HG03521 (cell line): ENCODE data around the gene RHBG.
"Not testable (repeated sequence)": the region's sequence is repeated elsewhere in the genome, so short reads cannot be mapped to it uniquely, and the experiment has no call there.

Experiments
- ATAC-seq: cut with Tn5 transposase; IDR thresholded peaks from one replicate; pipeline ENCODE4 v1.9.1; 2021; ENCODE audit warnings: mild to moderate bottlenecking, moderate library complexity; ENCODE audit not compliant: unreplicated experiment

Gene RHBG, protein sequence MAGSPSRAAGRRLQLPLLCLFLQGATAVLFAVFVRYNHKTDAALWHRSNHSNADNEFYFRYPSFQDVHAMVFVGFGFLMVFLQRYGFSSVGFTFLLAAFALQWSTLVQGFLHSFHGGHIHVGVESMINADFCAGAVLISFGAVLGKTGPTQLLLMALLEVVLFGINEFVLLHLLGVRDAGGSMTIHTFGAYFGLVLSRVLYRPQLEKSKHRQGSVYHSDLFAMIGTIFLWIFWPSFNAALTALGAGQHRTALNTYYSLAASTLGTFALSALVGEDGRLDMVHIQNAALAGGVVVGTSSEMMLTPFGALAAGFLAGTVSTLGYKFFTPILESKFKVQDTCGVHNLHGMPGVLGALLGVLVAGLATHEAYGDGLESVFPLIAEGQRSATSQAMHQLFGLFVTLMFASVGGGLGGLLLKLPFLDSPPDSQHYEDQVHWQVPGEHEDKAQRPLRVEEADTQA

DNA sequence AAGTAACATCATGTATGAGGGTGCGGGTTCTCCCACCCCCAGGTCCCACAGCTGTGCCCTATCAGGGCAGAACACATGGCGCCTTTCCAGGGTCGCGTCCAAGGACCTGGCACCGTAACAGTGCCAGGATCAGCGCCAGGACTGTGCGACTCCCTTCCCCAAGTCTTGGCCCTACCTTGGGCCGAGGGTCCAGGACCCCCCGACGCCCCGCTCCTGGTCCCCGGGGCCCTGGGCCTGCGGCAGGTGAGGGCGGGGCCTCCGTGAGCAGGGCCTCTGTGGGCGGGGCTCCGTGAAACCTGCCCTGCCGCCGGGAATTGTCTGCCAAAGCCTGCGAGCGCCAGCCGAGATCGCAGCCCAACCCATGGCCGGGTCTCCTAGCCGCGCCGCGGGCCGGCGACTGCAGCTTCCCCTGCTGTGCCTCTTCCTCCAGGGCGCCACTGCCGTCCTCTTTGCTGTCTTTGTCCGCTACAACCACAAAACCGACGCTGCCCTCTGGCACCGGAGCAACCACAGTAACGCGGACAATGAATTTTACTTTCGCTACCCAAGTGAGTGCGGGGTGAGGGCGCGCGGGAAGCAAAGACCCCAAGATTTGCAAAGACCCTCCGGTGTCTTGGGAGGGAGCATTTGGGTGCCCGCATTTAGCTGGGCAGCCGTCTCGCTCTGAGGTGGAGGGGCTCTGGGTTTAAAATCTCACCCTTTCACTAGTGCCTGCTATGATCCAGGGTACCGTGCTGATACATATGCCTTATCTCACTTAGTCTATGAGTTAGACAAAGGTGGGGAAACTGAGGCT, at the start of gene RHBG:
Gene RHBG, plus strand, starts transcription at position 323 of the 796 bp plus-strand sequence. Its CDS starts 39 bp downstream, at position 362.
- ATAC-seq, result no peak

DNA sequence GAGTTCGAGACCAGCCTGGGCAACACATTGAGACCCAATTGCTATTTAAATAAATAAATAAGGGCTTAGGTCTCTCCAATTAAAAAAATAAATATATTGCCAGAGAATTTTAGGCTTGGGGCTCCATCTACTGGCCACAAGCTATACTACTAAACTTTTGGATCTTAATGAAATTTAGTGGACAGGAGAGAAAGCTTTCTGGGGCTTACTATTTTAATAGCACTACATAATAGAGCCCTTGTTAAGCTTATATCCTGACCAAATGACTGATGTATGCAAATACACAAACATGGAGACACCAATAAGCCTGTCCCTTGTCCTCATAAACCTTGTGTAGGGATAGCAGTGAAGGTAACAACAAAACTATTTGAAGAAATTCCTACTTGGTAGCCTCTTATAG, 49.3 kb upstream of the RHBG start:
- ATAC-seq, result no peak

DNA sequence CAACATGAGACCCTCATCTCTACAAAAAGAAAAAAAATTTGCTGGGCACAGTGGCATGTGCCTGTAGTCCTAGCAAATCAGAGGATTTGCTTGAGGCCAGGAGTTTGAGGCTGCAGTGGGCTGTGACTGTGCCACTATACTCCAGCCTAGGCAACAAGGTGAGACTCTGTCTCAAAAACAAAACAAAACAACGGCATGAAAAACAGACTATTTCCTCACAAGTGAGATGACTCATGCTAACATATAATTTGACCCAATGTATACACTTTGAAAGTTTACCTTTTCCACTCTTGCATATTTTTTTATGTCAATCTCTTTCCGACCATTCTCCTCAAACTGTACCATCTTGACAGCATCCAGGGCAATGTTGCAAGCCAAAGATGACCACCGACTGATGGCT, 48.5 kb upstream of the RHBG start:
- no peak for ATAC-seq

DNA sequence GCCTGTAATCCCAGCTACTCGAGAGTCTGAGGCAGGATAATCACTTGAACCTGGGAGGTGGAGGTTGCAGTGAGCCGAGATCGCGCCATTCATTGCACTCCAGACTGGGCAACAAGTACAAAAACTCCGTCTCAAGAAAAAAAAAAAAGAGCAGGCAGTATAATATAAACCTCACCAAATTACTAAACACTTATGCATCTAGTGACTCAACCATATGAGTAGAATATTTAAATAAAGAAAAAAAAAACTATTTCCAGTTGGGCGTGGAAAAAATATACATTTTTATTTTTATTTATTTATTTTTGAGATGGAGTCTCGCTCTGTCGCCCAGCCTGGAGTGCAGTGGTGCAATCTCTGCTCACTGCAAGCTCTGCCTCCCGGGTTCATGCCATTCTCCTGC, 45.8 kb upstream of the RHBG start:
- not testable (repeated sequence) for ATAC-seq

DNA sequence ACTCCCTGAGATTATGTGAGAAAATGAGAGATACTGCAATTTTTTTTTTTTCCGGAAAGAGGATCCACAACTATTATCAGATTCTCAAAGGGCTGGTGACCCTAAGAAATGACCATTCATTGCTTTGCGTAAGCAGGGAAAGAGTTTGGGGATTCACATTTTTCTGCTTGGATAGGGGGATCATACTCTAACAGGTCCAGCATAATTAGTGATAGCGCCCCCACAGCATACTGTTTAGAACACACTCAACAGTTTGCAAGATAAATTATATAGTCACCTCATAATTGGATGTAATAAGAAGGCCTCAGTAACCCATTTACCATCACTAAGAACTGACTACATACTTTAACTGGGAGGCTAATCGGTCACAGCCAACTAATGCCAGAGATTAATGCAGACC, 32.8 kb upstream of the RHBG start:
- no peak for ATAC-seq

DNA sequence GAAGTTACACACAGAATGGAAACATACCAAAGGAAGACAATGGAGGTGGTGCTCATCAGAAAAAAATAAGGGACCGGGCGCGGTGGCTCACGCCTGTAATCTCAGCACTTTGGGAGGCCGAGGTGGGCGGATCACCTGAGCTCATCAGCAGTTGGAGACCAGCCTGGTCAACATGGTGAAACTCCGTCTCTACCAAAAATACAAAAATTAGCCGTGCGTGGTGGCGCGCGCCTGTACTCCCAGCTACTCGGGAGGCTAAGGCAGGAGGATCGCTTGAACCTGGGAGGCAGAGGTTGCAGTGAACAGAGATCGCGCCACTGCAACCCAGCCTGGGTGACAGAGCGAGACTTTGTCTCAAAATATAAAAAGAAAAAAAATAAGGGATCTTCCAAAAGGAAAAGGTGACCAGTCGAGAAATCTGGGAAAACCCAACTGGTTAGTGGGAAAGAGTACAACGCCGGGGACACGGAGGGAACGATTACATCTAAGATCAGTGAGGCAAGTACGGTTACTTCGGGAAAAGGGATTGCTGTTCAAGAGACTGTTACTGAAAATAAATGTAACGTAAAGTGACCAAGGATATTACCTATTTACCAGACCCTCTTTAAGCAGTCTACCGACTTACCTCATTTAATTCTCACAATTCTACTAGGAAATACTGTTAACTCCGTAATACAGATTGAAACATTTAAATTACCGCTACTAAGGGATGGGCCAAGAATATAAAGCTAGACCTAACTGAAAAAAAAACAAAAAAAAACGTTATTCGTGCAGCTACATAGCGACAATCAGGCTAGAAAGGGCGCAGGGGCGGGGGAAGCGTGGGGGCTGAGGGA, 31.7 kb upstream of the RHBG start:
- no peak for ATAC-seq

DNA sequence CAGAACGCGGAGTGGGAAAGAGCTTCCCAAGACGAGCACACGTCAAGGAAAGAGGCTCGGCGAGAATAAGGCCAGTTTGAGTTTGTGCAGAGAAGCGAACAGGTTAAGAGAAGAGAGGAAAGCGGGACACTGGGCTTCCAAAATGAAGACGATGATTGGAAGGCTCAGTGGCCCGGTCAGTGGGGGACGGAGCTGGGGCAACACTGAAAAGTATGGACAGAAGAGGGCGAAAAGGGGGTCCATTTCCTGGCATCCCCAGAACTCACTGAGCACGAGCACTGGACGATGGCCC, 31.2 kb upstream of the RHBG start:
- ATAC-seq, result no peak

DNA sequence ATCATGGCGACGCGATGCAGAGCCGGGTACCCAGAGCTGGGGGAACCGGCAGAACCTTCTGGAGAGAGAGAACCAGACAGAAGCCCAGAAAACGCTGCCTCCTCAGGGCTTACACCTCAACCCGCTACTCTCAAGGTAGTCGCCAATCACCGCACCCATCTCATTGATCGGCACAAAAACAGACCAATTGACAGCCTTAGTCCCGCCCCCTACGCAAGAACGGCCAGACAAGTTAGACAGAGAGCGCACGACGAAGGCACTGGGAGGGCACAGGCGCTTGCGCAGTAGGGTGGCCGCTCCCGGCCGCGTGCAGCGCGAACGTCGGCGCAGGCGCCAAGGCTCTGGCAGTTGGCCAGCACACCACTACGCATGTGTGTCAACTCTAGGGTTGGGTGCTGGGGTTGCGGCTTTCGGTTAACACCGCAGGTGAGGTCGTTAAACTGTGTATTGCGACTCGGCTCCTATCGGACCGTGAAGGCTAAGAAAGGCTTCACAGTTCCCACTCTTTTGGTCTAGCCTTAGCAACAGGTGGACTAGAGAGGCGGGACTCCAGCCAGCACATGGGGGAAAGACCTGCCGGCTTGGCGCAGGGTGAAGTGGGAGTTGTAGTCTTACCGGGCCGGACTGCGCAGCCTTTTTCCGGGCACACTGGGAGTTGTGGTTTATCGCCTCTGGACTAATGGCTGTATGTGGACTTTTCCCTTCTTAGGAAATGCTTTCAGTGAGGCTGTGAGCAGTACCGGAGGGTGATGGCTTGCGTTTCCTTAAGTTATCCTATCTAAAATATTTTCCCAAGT, 30.6 kb upstream of the RHBG start, which contains the start of the genes CCT3 and TSACC:
Gene CCT3, minus strand, starts transcription at position 113 of the 797 bp plus-strand sequence. Its CDS starts 108 bp downstream, at position 5.
Gene TSACC, plus strand, starts transcription at position 347 of the 797 bp plus-strand sequence. CDS start 1,232 bp downstream, outside the sequence.
- peak; percentile 90 for ATAC-seq

DNA sequence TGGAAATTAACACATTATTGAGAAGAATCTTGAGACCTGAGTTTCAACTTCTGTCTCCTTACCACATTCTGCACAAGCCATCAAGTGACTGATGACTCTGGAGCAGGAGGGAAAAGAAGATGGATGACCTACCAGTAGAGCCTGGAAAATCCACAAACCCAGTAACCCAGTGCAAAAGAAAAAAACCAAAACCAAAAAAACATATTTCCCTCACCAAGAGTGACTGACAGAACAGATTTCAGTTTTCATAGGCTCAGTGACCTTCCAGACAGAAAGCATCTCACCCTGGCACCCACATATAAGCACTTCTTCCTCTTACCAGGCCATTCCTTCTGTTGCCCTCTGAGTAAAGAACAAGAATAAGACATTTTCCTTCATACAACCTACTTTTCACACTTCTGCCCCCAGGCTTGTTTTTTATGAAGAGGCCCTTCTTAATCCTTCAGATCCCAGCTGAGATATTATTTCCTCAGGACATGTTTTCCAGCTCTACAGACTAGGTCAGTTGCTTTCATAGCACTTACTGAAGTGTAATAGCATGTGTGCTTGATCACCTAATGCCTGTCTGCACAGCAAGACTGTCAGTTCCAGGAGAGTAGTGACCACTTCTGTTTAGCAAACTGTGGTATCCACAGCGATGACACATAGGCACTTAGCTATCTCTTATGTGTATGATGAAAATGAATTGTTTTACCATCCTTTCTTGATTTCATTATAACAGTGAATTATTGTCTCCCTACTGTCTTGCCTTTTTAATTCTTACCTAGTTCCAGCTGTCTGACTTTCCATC, 26.6 kb upstream of the RHBG start:
- ATAC-seq, result no peak

DNA sequence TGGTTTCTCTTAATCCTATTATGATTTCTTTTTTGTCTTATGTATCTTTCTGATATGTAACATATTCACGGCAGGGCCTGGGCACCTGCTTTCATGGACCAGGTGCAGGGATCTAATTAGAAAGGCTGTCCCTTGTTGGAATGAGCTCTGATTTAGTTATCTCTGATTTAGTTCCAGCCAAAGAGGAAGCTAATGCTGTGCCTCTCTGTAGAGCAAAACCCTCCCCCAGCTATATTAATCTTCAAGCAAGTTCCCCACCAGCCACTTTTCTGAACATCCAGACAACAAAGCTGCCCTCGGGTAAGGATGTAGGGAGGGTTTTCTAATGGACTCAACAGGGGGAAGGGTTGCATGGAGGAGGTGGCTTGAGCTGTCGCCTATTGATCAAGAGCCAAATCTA, 24.6 kb upstream of the RHBG start:
- ATAC-seq, result no peak

DNA sequence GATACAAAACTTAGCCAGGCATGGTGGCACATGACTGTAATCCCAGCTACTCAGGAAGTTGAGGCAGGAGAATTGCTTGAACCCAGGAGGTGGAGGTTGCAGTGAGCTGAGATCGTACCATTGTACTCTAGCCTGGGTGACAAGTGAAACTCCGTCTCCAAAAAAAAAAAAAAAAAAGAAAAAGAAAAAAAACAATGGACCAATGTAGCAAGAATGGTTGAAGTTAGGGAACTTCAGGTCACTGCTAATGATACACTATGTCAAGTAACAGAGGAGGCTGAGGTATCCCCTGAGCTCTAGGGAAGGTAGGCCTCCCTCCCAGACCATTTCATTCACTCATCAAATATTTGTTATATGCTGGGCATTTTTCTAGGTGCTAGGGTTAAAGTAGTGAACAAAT, 23.0 kb upstream of the RHBG start:
- ATAC-seq, result not testable (repeated sequence)

DNA sequence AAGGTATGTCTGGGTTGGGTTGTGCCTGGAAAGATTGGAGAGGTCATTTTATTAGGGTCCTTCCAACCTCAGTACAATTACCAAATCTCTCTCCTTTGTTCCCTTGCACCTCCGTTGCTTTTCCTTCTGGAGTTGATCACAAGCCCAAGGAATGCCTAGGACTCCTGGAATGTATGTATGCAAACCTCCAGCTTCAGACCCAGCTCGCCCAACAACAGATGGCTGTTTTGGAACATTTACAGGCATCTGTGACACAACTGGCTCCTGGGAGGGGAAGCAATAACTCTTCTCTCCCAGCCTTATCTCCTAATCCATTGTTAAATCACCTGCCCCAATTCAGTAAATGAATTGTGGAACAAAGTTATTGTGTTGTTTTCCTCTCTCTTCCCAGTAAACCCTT, 22.4 kb upstream of the RHBG start:
- ATAC-seq, result no peak

DNA sequence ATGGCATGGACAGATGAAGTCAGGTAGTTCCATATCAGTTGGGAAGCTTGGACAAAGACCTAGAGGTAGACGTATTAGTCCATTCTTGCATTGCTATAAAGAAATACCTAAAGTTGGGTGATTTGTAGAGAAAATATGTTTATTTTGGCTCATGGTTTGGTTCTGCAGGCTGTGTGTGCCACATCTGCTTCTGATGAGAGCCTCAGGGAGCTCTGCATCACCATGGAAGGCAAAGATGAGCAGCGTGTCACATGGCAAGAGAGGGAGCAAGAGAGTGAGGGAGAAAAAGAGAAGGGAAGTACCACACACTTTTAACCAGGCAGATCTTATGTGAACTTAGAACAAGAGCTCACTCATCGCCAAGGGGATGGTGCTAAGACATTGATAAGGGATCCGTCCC, 21.7 kb upstream of the RHBG start:
- ATAC-seq, result no peak

DNA sequence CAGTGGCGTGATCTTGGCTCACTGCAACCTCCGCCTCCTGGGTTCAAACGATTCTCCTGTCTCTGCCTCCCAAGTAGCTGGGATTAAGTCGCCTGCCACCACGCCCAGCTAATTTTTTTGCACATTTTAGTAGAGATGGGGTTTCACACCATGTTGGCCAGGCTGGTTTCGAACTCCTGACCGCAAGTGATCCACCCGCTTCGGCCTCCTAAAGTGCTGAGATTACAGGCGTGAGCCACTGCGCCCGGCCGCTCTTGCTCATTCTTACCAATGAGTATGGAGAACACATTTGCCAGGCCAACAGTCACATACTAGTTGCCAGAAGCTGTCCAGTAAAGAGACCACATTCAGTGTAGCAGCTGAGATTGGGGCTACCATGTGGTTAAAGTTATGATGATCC, 16.5 kb upstream of the RHBG start:
- not testable (repeated sequence) for ATAC-seq

DNA sequence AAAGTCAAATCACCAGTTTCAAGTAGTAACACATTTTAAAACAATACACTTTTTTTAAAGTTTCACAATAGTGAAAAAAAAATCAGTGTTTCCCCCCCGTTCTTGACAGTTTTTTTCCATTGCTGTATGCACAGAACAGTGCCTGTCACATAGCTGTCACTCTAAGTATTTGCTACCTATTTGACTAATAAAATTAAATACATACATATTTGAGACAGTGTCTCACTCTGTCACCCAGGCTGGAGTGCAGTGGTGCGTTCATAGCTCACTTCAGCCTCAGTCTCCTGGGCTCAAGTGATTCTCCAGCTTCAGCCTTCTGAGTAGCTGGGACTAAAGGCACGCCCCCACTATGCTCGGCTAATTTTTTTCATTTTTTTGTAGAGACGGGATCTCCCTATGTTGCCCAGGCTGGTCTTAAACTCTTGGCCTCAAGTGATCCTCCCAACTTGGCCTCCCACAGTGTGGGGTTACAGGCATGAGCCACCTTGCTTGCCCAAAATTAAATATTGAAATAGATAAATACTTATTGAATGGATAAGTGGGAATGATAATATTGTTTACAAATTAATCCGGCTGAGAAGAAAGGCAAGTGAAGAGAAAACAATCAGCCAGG, 12.6 kb upstream of the RHBG start:
- no peak for ATAC-seq

DNA sequence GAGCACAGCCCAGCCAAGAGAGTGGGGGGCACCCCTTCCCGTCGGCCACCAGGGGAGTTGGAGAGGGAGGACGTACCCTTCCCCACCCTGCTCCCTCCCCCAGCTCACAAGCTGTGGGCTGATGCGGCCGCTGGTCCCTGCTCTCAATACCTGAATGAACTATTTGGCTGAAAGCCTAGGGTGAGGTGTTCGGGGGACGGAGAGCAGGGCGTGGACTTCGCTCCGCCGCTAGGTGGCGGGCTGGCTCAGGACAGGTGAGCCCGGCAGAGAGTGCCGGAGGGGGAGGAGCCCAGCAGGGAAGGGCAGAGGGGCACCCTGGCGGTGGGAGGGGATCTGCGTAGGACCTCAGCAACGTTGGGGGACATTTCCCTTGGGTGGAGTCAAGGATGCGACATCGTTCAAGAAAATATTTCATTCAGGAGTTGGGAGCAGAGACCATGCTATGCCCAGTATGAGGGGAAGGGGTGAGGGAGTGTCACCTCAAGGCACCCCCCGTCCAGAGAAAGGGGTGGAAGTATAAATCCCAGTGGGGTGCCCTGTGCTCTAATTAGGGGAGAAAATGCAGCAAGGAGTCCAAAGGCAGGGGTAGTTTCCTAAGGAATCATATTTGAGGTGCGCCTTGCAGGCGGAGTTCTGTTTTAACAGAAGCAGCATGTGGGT, 12.0 kb upstream of the RHBG start:
- ATAC-seq, result no peak

DNA sequence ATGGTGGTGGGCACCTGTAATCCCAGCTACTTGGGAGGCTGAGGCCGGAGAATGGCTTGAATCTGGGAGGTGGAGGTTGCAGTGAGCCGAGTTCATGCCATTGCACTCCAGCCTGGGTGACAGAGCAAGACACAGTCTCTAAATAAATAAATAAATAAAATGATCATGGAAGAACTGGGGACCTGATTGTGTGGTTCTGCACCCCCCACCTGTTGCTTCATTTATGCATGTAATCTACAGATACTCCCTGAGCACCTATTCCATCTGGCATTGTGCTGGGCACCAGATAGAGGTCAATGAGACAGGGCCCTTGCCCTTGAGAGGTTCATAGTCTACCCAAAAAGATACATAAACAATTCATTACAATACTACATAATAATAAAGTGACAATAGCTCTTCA, 11.0 kb upstream of the RHBG start:
- ATAC-seq, result no peak

DNA sequence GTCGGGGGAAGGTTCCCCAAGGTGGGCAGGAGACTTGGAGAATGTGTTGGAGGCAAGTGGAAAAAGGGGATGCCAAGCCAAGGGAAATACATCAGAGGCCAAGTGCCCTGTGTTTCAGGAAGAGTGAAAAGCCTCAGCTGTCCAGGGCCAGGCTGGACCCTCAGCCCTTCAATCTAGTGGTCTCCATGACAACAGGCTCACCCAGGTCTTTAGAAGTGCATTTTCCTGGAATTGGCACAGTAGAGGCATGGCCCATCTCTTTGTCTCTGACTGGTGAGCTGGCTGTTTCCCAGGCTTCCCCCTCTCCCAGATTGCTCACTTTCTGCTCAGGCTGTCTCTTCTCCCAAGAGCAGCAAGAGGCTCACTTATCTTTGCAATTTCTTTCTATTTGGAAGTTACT, 10.4 kb upstream of the RHBG start:
- no peak for ATAC-seq

DNA sequence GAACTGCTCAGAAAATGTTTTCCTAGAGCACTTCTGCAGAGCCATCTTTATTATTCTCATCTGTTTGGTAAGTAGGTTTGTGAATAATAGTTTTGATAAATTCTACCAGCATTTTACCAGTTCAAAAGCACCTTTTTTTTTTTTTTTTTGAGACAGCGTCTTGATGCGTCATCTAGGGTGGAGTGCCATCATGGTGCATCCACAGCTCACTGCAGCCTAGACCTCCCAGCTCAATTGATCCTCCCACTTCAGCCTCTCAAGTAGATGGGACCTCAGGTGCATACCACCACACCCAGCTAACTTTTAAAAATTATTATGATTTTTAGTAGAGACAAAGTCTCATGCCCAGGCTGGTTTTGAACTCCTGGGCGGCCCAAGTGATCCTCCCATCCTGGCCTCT, 9.8 kb upstream of the RHBG start:
- ATAC-seq, result no peak
